CD4-positive, alpha-beta T cell treated with Interleukin-15 for 4 hours (primary cell): ENCODE measurements around the gene CTDSPL.

ENCODE experiments used
- DNase-seq: peaks from one replicate; pipeline ENCODE4 v3.0.0-alpha.2; 2020; ENCODE audit warnings: low spot score

Gene CTDSPL

DNA sequence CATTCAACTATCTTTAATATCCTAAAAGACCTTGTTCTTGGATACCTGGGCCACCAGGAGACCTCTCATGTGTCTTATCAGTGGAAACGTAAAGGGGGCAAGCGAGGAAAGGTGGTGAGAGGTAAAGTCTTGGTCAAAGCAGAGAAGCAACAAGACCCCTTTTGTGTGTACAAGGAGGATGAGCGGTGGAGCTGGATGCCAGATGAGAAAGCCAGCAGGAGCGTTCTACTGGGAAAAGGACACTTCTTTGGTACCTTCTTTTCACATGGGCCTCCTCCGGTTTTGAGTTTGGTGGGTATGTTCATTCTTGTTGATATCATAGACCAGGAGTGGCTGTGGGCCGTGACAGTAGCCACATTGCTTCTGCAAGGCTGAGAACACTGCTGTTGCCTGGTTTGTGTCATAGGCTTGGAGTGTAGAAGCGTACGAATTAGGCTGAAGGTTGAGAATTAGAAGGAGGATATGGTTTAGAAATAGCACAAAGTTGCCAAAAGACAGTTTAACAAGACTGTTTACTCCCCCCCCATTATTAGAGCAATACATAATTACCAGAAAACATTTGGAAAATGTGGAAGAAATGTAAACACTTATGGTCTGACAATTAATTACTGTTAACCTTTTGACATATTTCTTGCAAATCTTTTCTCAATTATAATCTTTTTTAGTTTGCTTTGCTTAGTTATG lies 82.1 kb downstream of the CTDSPL start:
- no peak for DNase-seq

- no peak for DNase-seq
These were observed 82.7 kb downstream of the CTDSPL start for GRCh38 chr3:37944391-37944842.

DNA sequence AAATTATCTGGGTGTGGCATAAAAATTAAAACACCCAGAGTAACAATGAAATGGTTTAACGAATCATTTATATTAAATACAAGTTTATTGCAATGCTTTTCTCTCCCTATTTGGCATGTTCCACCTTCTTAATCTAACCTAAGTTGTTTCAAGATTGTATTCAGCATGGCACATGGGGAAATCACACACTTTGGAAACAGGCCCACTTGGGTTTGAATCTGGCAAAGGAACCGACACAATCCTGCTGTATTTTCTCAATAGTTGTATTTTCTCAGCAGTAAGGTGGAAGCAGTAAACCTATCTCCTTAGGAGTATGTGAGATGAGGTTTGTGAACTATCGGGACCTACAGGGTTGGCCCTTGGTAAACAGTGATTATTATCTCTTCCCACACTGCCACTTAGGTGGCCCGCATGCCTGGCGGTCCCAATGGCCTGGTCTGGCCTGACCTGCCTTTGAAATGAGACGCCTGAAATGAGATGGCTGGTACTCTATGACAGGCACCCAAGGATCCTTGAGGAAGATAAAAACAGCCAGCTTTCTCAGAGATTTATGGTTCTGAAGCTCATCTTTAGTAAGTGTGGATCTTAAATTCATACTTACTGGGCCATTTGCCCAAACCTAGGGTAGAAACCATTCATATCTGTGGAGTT lies 83.6 kb downstream of the CTDSPL start:
- DNase-seq, result no peak

DNA sequence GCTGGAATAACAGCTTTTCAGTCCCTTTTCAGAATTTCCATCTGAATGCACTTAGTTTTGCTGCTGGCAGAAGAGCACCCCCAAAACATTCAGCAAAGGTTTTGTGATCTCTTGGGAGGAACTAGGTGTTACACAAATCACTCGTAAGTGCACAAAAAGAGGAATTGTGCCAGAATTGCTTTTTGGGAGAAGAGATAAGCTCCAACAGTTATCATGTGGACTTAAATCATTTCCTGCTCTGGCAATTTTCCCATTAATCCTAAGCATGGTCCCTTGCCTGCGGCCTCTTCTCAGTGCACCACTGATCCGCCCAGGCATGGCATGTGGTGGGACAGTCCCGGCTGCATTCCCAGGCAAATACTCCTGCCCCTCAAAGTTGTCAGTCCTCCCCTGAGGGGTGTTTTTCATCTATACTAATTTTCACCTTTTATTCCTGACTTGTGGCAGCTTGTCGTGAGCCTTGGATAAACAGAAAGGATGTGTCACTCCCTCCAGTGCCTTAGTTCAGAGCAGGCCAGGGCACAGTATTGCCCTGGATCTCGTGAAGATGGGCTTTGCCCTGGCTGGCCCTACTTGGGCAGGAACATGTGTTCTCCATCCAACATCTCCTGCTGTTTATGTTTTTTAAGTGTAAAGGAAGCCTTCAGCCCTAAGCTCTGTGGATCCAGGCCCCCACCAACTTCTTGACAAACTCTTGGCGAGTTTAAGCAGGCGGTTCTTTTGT lies 84.3 kb downstream of the CTDSPL start:
- DNase-seq, result no peak

DNA sequence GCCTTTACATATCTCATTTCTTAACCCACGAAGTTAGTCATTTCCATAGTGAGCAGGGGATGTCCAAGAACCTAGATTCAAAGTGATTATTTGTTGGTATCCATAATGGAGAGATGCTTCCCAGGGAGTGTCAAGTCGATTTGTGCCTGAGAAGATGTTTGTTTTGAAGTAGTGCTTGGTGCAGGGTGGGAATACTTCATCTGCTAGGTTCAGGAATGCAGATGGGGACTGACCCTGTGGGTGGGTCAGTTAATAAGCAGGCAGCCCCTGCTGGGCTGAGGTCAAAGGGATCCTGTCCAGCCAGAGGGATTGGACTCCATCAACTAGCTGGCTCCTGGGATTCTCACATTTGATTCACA lies 84.8 kb downstream of the CTDSPL start:
- DNase-seq, result no peak

DNA sequence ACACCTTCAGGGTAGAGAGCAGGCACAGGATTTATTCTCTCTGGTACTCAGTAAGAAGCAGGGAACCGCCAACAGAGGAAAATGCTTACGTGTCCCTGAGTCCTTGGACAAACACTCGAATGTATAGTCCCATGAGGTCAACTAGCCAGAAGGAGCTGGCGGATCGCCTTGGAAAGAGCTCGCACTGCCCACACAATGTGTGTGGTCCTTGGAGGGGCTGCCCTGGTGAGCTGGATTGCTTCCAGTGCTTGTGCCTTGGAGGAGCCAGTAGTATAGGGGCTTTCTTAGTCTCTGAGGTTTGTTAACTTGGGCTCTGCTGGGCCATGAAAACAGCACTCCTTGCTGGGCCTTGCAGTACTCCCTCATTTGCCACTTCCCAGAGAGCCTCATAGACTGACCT lies 88.2 kb downstream of the CTDSPL start:
- DNase-seq, result no peak

DNA sequence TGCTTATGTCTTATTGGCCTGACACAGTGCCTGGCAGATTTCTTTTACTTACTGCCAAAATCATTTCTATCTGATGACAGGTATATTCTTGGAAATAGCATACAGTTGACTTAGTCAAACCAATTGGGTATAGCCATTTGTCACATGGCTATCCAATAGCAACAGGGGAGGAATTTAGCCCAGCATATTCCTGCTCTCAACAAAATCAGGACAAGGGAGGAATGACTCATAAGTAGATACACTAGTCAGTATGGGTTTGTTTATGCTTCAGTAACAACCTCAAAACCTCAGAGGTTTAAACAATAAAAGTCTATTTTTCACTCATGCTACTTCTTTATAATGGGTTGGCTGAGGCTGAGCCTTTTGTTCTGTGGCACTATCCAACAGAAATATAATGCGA lies 90.9 kb downstream of the CTDSPL start:
- no peak for DNase-seq

GRCh38 chr3:37953226-37953625 lies 91.5 kb downstream of the CTDSPL start:
- DNase-seq, result no peak

GRCh38 chr3:37953707-37954394 lies 92.2 kb downstream of the CTDSPL start:
- DNase-seq, result no peak

DNA sequence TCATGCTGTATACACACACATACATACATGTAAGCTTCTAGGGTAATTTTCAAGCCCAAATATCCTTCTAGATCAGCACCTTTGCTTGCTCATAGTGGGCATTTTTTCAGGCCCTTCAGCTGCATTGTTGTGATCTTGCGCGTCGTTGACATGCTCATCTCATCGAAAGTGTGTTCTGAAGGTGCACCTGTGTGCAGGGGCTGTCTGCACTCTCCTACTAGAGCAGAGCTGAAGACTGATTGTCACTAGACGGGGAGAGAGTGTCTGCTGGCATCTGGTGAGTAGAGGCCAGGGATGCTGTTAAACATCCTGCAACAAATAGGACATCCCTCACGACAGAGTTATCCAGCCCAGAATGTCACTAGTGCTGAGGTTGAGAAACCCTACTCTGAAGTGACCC lies 93.2 kb downstream of the CTDSPL start:
- DNase-seq, result no peak

GRCh38 chr3:37955918-37956707 lies 94.4 kb downstream of the CTDSPL start:
- no peak for DNase-seq

DNA sequence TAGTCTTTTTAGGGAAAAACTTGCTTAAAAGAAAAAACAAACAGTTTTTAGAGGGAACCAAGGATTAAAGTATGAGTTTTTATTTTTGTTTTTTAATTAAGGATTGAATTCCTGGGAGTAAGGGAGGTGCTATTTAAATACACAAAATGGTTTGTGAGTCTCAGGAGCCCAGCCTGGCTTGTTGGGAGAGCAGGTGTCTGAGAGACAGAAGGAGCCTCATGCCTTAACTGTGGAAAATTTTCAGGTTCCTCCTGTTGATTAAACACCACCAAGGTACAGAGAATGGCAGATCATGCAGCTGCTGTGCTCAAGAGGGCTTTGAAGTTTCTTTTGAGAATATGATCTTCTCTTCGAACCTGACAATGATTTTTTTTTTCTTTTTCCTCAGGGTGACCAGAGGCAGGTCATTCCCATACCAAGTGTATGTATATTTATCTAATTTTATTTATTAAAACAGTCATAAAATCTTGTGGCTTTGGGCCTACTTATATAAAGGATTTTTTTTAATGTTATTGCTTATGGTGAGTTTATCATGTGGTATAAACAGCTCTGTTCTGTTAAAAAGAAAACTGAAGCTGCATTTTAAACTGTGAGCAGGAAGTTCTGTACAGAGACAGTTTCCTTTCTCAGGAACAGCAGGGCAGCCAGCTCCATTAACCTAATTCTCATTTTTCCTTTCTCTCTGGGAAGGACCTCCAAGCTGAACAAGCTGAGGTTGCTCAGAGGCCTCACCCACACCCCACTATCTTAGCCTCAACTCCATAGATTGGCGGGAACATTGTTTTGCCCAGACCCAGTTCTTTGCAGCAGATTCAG lies 95.3 kb downstream of the CTDSPL start:
- no peak for DNase-seq

GRCh38 chr3:37957539-37957936 lies 95.9 kb downstream of the CTDSPL start:
- DNase-seq, result no peak

GRCh38 chr3:37961622-37962431 lies 100.1 kb downstream of the CTDSPL start:
- no peak for DNase-seq

- no peak for DNase-seq
These were observed 101.3 kb downstream of the CTDSPL start for GRCh38 chr3:37963016-37963415.

GRCh38 chr3:37963635-37964034 lies 102.0 kb downstream of the CTDSPL start:
- DNase-seq, result no peak

DNA sequence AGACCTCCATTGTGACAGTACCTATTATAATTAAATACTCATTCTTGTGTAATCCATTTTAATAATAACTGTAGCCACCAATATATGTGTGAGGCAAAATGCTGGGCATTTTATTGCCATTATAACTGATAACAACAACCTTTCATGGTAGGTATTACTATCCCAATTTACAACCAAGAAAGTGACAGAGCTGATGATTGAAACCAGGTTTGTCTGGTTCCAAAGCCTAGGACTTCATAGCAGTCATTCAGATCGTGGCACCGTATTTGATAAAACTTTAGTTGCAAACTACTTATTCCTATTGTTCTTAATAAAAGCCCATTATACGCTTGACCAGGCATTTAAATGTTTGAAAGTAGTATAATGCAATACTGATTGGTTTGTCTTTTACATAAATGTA lies 102.5 kb downstream of the CTDSPL start:
- no peak for DNase-seq

GRCh38 chr3:37964716-37965115 lies 103.0 kb downstream of the CTDSPL start:
- no peak for DNase-seq

DNA sequence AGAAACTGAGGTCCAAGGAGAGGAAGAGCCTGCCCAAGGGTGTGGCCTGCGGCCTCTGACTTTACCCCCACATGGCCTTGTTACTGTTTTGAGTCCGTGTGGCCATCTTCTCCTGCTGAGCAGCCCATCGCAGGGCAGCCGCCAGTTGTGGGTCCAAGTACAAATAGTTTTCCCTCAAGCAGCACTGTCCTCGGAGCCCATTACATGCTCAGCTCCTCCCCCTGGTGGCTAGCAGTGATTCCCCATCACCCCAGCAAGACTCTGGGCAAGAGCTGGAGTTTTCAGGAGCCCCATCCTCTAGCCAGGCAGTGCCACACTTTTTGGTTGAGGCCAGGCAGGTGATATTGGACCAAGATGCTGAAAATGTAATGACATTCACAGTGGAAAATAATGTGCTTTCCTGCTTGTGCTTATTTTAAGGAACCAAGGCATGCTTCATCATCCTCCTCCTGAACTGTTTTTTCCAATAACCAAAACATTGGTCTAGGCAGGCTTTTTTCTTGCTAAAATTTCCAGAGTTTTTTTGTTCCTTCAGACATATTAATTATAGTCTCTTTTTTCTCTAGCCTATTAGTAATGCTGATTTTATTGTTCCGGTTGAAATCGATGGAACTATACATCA lies 105.7 kb downstream of the CTDSPL start:
- DNase-seq, result peak; percentile 52

GRCh38 chr3:37968199-37968598 lies 106.5 kb downstream of the CTDSPL start:
- DNase-seq, result no peak
